ENCODE results near the gene UHMK1. TPM values are rescaled to one million over a fixed set of nuclear protein-coding genes. Genes with fewer than 3 reads are reported as not detected.

UHMK1 gene
- 35.4 TPM for total RNA-seq

GRCh38 chr1:162497723-162498495 lies at the start of gene UHMK1:
Gene UHMK1, plus strand, starts transcription at chr1:162497818. Its CDS starts 183 bp downstream, at chr1:162498001.

GRCh38 chr1:162561616-162562469 lies 64.2 kb downstream of the UHMK1 start, which contains the start of gene UAP1:
Gene UAP1, plus strand, starts transcription at chr1:162561722. Its CDS starts 4,347 bp downstream, at chr1:162566069.

Small RNA genes within 50 kb of the gene (small RNA-seq; reads per million reads assigned to genes)
- not detected for gene UQCRBP2 (ENCODE audit: low replicate concordance)

Other genes with a start within 250 kb of the UHMK1 start
- not detected for gene SPATA46, start 121.0 kb upstream of the UHMK1 start, total RNA-seq
- gene C1orf226, start 116.1 kb upstream of the UHMK1 start, total RNA-seq, result 7.5 TPM
- gene SH2D1B, start 85.7 kb upstream of the UHMK1 start, total RNA-seq, result not detected
- 38.5 TPM for gene UAP1, start 63.9 kb downstream of the UHMK1 start, total RNA-seq
- gene DDR2, start 134.6 kb downstream of the UHMK1 start, total RNA-seq, result 8.5 TPM

Measured in parietal lobe (tissue), 2 donors.